GM12891 (cell line): ENCODE results near the gene TCF25.

ENCODE experiments used
- DNase-seq: peaks from one replicate; pipeline ENCODE4 v3.0.0; 2011; ENCODE audit warnings: low spot score; ENCODE audit not compliant: insufficient read length
- FAIRE-seq: peaks from 2 replicates; lab custom pipeline; 2011; peaks lifted over from hg19 to GRCh38; lab: Jason Lieb, UNC
- PAX5 ChIP-seq: IDR thresholded peaks from 2 replicates; pipeline ENCODE4 v1.6.1; 2011; ENCODE audit warnings: low read length, moderate library complexity, mild to moderate bottlenecking; ENCODE audit not compliant: insufficient read depth, severe bottlenecking
- POLR2A ChIP-seq: IDR thresholded peaks from 2 replicates; pipeline ENCODE4 v1.6.1; 2011; ENCODE audit warnings: low read depth, low read length, control low read depth
- POLR2AphosphoS5 ChIP-seq: IDR thresholded peaks from 2 replicates; pipeline ENCODE4 v1.6.1; 2011; ENCODE audit warnings: low read depth, low read length, control low read depth
- POU2F2 ChIP-seq: IDR thresholded peaks from 2 replicates; pipeline ENCODE4 v1.6.1; 2011; ENCODE audit warnings: low read depth, mild to moderate bottlenecking, control low read depth, low read length, moderate library complexity
- SPI1 ChIP-seq: IDR thresholded peaks from 2 replicates; pipeline ENCODE4 v1.6.1; 2011; ENCODE audit warnings: low read depth, low read length, control low read depth
- TAF1 ChIP-seq: IDR thresholded peaks from 2 replicates; pipeline ENCODE4 v1.6.1; 2011; ENCODE audit warnings: low read depth, low read length, control low read depth

TCF25 gene

GRCh38 chr16:89892055-89892630, 18.8 kb downstream of the TCF25 start:
- DNase-seq = no peak
- FAIRE-seq = no peak
- TF ChIP-seq TAF1 (no peak), POLR2A (no peak), POU2F2 (no peak), POLR2AphosphoS5 (no peak), SPI1 (no peak), PAX5 (no peak)

GRCh38 chr16:89892635-89893034, 19.2 kb downstream of the TCF25 start:
- no peak for TF ChIP-seq POLR2A
- no peak for TF ChIP-seq SPI1
- no peak for TF ChIP-seq POU2F2
- no peak for TF ChIP-seq POLR2AphosphoS5
- no peak for TF ChIP-seq TAF1
- TF ChIP-seq PAX5 = no peak
- DNase-seq (no peak), FAIRE-seq (no peak)

DNA sequence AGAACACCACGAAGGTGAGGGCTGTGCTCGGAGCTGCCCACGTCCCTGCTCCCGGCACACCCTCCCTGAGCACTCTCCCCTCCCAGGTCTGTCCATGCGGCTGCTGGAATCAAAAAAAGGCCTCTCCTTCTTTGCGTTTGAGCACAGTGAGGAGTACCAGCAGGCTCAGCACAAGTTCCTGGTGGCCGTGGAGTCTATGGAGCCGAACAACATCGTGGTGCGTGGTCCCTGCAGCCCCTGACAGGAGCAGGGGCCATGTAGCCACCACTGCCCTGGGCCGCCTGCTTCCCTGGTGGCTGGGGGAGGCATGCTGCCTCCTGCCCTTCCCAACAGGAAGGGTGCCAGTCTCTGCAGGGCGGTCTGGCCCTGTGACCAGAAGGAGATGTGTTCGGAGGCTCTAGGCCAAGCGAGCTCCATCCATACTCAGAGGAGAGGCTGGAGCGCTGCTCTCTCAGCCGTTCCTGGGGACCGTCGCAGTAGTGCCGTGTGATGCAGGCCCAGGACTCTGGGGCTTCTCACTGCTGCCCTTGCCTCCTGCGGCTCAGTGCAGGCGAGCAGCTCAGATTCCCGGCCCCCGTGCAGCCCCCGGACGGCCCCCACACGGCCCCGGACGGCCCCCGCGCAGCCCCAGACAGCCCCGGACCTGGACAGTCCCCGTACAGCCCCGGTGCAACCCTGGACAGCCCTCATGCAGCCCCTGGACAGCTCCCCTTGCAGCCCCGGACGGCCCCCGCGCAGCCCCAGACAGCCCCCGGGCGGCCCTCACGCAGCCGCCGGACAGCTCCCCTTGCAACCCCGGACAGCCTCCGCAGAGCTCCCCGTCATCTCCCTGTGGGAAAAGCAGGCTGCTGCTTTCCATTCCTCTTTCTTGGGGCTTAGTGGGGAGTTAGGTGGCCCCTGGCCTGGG, 20.5 kb downstream of the TCF25 start:
- no peak for DNase-seq
- FAIRE-seq = no peak
- no peak for TF ChIP-seq TAF1
- TF ChIP-seq POLR2A = no peak
- no peak for TF ChIP-seq SPI1
- TF ChIP-seq PAX5 = no peak
- TF ChIP-seq POLR2AphosphoS5 = no peak; the same call in 1 of the 2 replicates
- TF ChIP-seq POU2F2 = no peak

DNA sequence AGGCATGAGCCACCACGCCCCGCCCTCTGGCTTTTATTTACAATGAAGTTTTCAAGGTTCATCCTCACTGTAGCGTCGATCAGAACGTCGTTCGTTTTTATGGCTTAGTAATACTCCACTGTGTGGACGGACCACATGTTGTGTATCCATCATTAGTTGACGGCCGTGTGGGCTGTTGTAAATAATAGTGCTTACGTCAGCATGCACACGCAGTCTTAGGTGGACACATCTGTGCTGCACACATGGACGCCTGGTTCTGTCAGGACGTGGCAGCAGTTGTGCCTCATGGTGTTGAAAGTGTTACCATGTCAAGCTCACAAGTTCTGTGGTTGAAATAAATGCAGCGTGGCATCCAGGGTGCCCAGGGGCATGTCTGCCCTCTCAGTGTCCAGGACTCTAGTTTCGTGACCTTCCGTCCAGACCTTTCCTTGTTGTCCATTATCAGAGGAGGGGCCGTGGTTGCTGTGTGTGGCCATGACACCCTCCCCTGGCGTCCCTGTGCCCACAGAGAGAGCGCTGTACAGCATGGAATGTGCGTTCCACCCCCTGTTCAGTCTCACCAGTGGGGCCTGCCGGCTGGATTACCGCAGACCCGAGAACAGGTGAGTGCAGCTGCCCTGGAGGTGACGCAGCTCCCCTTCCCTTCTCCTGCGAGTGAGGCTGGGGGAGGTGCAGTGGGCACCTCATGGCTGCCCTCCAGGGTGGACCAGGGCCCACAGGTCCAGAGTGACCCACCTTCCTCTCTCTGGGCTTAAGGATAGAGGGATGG, 22.3 kb downstream of the TCF25 start:
- no peak for TF ChIP-seq SPI1
- TF ChIP-seq POU2F2 = no peak
- no peak; the same call in 1 of the 2 replicates for TF ChIP-seq POLR2AphosphoS5
- no peak for TF ChIP-seq POLR2A
- no peak for TF ChIP-seq PAX5
- DNase-seq = no peak
- FAIRE-seq = no peak

GRCh38 chr16:89897204-89897603, 23.8 kb downstream of the TCF25 start:
- no peak for FAIRE-seq
- no peak for DNase-seq
- TF ChIP-seq POLR2AphosphoS5 (no peak), POLR2A (no peak), SPI1 (no peak), TAF1 (no peak), PAX5 (no peak), POU2F2 (no peak)

DNA sequence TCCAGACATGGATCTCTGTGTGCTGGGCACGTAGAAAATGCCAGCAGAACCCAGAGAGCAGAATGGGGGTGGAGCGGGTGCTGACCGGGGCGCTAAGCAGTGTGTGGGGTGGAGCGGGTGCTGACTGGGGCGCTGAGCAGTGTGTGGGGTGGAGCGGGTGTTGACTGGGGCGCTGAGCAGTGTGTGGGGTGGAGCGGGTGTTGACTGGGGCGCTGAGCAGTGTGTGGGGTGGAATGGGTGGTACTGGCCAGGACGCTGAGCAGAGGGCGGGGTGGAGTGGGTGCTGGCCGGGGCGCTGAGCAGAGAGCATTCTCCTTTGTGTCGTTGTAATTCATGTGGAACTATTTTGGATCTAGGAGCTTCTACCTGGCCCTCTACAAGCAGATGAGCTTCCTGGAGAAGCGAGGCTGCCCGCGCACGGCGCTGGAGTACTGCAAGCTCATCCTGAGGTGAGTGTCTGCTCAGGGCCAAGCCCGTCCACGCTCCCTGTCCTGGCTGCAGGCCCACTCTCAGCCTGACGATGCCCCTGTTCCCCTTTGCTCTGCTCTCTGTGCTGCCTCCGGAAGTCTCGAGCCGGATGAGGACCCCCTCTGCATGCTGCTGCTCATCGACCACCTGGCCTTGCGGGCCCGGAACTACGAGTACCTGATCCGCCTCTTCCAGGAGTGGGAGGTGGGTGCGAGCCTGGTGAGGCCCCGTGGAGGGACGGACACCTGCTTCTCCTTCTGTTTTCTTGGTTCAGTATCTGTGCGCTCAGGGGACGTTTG, 25.0 kb downstream of the TCF25 start:
- no peak for DNase-seq
- TF ChIP-seq PAX5 = no peak
- TF ChIP-seq POLR2AphosphoS5 = no peak
- no peak for FAIRE-seq

DNA sequence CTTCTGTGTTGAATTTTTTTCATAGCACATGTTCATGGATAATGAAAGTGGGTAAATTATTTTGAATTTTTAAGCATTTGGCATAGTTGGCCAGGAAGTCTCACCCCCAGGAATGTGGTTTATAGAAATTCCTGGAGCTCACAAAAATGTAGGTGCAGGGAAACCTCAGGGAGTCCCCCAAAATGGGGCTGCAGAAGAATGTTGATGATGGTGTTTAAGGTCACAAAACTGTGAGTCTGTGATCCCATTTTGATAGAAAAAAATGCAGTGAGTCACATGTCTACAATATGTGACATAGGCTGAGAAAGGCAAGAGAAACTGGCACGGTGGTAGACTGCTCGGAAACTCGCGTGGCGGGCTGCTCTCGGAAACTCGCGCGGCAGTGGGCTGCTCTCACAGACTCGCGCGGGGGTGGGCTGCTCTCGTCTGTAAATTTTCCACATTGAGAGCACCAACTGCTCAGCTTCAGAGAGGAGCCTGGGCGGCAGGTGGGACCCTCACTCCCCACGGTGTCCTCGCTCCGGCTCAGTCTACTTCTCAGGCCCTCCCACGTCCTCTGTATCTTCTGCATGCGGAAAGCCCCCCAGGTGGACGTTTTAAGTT, 26.6 kb downstream of the TCF25 start:
- DNase-seq (no peak), FAIRE-seq (no peak)
- no peak for TF ChIP-seq SPI1
- no peak for TF ChIP-seq TAF1
- TF ChIP-seq PAX5 = no peak
- TF ChIP-seq POU2F2 = no peak
- no peak for TF ChIP-seq POLR2AphosphoS5
- TF ChIP-seq POLR2A = no peak

- FAIRE-seq (no peak), DNase-seq (no peak)
- TF ChIP-seq SPI1 (no peak), POLR2A (no peak), POLR2AphosphoS5 (no peak), POU2F2 (no peak), PAX5 (no peak), TAF1 (no peak)
Observed at GRCh38 chr16:89900885-89901284, 27.5 kb downstream of the TCF25 start.

GRCh38 chr16:89902980-89903379, 29.6 kb downstream of the TCF25 start:
- DNase-seq = no peak
- no peak for FAIRE-seq

GRCh38 chr16:89903908-89904515, 30.6 kb downstream of the TCF25 start:
- no peak for DNase-seq
- no peak for FAIRE-seq
- TF ChIP-seq TAF1 = no peak
- no peak for TF ChIP-seq POLR2A
- TF ChIP-seq POLR2AphosphoS5 = no peak
- no peak for TF ChIP-seq PAX5
- TF ChIP-seq SPI1 = no peak
- no peak for TF ChIP-seq POU2F2

More at GRCh38 chr16:89902980-89903379, 29.6 kb downstream of the TCF25 start:
- no peak for TF ChIP-seq POLR2A
- TF ChIP-seq PAX5 = no peak
- TF ChIP-seq POU2F2 = no peak
